ENCODE measurements around the gene NXF3.
"Not testable (repeated sequence)": the region's sequence is repeated elsewhere in the genome, so short reads cannot be mapped to it uniquely, and the experiment has no call there.

NXF3 gene, protein sequence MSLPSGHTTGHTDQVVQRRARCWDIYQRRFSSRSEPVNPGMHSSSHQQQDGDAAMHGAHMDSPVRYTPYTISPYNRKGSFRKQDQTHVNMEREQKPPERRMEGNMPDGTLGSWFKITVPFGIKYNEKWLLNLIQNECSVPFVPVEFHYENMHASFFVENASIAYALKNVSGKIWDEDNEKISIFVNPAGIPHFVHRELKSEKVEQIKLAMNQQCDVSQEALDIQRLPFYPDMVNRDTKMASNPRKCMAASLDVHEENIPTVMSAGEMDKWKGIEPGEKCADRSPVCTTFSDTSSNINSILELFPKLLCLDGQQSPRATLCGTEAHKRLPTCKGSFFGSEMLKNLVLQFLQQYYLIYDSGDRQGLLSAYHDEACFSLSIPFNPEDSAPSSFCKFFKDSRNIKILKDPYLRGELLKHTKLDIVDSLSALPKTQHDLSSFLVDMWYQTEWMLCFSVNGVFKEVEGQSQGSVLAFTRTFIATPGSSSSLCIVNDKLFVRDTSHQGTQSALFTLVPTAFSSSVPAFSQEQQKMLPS

DNA sequence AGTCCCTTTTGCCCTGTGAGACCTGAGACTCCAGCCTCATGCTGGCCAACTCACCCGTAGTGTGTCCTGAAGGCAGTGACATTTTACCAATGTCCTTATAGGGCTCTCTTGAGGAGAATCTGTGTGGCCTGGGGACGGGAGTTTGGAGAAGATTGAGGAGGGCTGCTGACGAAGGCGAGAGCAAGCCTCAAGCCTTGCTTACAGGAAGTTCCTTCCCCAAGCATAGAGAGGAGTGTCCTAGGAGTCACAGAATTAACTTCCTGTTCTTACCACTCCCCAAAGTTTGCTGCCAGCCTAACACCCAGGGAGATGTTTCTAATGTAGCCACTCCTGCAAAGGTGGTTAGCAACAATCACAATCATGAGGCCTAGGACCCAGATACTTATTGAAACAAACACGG, at the start of gene NXF3:
NXF3 (minus strand) TSS at position 202 of the 400 bp plus-strand sequence; CDS start at position 82, 120 bp downstream.
- peak; percentile 55 for DNase-seq

DNA sequence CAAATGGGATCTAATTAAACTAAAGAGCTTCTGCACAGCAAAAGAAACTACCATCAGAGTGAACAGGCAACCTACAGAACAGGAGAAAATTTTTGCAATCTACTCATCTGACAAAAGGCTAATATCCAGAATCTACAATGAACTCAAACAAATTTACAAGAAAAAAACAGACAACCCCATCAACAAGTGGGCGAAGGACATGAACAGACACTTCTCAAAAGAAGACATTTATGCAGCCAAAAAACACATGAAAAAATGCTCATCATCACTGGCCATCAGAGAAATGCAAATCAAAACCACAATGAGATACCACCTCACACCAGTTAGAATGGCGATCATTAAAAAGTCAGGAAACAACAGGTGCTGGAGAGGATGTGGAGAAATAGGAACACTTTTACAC, 43.6 kb upstream of the NXF3 start:
- DNase-seq = not testable (repeated sequence)

DNA sequence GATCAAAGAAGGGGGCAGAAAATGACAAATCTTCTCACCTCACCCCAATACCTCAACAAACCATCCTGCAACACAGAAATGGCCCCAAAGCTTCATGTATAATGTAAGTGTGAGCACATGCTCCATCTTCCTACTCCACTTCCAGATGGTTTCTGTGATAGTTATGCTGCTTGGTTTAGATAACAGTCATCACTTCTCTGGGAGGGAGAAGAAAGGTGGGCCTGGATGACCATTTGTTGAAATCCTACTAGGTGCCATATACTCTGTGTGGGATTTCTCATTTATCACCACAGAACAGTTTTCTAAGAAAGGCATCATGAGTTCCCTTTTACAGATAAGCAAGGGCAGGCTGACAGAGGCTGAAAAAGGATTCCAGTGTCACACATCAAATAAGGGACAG, 31.3 kb upstream of the NXF3 start:
- peak; percentile 41 for DNase-seq

DNA sequence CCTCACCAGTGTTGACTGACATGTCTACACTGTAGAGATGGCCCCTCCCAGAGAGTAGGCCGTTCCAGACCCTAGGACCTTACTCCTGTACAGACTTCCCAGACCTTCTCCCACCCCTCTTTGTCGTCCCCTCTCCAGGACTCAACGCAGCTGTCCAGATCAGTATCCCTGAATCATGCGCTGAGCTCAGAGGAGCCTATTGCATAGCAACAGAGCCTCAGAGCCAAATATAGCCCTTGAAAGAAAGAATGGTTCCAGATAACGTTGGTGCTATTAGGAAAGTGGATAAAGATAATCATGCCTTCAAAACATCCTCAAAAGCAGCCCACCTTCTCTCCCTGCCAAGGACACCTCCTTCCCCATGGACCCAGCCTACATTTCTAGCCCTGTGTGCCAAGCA, 27.8 kb upstream of the NXF3 start:
- DNase-seq = no peak

DNA sequence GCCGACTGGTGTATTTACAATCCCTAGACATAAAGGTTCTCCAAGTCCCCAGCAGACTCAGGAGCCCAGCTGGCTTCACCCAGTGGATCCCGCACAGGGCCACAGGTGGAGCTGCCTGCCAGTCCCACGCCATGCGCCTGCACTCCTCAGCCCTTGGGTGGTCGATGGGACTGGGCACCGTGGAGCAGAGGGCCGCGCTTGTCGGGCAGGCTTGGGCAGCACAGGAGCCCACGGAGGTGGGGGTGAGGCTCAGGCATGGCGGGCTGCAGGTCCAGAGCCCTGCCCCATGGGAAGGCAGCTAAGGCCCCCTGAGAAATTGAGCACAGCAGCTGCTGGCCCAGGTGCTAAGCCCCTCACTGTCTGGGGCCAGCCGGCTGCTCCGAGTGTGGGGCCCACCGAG, 24.0 kb upstream of the NXF3 start:
- not testable (repeated sequence) for DNase-seq

DNA sequence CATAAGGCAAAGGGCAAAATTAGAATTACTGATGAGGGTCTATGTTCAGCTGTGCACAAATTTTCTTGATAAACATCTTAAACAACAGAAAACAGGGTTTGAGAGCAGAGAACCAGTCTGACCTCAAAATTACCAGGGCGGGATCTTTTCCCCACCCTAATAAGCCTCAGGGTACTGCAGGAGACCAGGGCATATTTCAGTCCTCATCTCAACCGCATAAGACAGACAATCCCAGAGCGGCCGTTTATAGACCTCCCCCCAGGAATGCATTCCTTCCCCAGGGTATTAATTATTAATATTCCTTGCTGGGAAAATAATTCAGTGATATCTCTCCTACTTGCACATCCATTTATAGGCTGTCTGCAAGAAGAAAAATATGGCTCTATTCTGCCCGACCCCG, 16.6 kb upstream of the NXF3 start:
- not testable (repeated sequence) for DNase-seq

DNA sequence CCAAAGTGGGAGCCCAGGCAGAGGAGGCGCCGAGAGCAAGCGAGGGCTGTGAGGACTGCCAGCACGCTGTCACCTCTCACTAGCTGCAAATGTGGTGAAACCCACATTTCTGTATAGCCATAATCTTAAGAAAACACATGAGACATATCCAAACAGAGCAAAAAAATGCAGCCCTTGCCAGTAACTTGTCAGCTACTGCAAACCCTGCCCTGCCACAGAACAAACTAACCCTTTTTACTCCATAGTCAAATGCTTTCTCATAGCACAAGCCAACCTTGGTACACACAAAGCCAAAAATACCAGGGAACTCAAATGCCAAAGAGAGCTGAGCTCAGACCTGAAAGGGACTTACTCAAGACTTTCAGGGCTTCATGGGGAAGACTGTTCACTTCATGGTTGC, 14.9 kb upstream of the NXF3 start:
- no peak for DNase-seq

DNA sequence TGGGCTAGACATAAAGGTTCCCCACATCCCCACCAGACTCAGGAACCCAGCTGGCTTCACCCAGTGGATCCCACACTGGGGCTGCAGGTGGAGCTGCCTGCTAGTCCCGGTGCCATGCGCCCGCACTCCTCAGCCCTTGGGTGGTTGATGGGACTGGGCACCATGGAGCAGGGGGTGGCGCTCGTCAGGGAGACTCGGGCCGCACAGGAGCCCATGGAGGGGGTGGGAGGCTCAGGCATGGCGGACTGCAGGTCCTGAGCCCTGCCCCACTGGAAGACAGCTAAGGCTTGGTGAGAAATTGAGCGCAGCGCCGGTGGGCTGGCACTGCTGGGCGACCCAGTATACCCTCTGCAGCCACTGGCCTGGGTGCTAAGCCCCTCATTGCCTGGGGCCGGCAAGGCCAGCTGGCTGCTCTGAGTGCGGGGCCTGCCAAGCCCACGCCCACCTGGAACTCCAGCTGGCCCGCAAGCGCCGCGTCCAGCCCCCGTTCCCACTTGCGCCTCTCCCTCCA, 14.3 kb upstream of the NXF3 start:
- not testable (repeated sequence) for DNase-seq

DNA sequence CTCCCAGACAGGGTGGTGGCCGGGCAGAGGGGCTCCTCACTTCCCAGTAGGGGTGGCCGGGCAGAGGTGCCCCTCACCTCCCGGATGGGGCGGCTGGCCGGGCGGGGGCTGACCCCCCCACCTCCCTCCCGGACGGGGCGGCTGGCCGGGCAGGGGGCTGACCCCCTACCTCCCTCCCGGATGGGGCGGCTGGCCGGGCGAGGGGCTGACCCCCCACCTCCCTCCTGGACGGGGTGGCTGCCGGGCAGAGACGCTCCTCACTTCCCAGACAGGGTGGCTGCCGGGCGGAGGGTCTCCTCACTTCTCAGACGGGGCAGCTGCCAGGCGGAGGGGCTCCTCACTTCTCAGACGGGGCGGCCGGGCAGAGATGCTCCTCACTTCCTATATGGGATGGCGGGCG, 11.4 kb upstream of the NXF3 start:
- DNase-seq = not testable (repeated sequence)

DNA sequence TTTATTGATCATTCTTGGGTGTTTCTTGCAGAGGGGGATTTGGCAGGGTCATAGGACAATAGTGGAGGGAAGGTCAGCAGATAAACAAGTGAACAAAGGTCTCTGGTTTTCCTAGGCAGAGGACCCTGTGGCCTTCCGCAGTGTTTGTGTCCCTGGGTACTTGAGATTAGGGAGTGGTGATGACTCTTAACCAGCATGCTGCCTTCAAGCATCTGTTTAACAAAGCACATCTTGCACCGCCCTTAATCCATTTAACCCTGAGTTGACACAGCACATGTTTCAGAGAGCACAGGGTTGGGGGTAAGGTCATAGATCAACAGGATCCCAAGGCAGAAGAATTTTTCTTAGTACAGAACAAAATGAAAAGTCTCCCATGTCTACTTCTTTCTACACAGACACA, 10.9 kb upstream of the NXF3 start:
- not testable (repeated sequence) for DNase-seq

DNA sequence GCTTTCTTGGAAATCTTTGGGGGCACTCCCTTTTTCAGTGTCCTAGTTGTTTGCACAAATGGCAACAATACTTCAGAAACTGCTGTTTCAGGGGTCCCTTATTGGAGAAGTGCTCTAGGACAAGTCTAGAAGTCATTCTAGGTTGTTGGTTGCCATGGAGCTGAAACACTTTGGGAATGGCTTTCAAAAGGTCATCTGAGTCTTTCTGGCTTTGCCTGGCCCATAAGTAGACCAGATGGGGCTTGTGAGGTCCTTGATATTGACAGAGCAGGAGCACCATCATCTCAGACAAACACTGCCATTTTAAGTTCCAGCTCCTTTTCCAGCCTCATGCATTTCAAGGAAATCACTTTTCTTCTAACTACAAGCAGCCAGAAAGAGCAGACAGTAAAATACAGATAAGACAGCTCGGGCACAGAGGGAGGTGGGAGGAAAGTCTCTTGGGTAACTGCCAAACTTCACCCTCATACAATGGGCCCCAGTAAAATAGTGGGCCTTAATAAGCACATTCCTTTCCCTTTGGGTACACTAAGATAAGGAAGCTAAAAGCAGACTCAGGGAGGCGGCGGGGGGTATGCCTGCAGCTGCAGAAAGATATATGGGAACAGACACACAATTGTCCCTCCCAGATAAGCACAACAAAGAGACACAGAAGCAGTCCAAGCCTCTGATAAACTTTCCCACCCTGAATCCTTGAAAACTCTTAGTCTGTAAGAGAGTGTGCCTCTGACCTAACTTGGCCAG, 8.5 kb upstream of the NXF3 start:
- DNase-seq = peak; percentile 92

DNA sequence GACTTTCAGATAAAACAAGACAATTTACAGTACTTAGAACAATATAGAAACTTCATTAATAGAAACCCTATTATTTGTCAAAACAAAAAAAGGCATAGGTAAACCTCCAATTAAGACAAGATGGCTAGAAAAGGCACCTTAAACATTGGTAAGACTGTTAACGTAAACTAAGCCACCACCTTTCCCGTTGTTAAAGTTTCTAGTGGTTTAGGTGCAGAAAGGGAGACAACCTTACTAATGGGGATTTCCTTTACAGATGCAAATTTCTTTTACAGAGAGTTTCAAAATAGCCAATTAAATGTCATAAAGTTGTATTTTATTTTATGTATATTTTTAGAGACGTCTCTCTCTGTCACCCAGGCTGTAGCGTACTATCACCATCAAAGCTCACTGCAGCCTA, 7.5 kb upstream of the NXF3 start:
- no peak for DNase-seq

DNA sequence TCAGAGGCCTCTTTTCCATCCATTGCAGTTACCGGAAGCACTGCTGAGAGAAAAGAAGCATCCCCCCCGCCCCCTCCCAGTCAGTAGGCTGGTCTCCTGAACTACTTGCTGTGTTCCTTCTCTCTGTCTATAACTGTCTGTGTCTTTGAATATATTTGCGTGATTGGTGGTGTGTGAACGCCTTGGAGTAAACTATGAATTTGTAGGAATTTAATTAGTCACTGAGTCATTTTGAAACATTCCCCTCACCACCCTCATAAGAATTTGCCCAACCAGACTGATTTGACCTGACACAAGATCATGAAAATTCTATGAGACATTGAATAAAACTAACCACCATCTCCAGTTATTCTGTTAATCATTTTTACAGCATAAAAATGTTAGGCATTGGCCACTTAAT, 6.7 kb upstream of the NXF3 start:
- DNase-seq = no peak

DNA sequence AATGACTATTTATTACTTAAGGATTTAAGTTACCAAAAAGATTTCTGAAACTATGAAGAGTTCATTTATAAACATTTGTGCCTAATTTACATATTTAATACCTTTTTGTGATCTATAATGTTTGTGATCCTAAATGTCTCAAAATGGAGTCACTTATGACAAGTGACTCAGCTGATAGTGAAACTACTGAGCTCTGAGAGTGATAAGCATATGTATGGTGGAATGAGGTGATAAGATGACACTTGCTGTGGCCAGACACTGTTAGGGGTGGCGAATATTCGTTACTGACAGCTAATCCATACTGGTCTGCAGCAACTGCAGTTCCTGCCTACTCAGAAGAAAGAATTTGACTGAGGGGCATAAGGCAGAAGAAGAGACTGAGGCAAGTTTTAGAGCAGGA, 5.5 kb upstream of the NXF3 start:
- DNase-seq = peak; percentile 75

DNA sequence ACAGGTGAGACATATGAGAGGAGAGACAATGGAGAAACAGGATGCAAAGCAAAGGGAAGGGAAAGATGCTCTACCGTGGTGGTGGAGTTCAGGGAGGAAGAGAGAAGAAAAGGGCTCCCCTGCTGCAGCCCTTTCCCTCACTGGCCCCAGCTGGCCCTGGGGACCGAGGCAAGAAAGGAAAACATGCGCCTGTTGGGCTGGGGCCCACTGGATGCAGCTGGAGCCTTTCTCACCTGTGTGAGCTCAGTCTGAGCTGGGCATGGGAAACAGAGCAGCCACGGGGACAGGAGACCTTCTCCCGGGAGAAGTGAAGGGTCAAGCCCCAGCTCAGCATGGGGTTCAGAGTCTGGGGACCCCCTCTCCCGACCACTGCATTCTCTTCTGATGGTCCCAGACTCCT, 11.9 kb downstream of the NXF3 start:
- DNase-seq = no peak

DNA sequence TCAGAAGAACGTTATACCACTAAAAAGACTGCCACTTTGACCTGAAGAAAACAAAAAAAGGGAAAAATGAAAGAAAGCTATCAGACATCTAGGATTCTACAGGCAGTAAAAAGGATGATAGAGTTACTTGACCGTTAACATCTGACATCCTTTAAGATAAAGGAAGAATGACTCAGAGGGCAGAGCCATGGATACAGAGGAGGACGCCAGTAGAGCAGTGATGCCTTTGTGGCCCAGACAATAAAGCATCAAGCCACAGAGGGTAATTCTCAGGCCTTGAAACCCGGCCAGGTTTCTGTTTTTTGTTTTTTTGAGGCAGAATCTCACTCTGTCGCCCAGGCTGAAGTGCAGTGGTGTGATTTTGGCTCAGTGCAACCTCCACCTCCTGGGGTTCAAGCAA, 19.5 kb downstream of the NXF3 start:
- DNase-seq = no peak

DNA sequence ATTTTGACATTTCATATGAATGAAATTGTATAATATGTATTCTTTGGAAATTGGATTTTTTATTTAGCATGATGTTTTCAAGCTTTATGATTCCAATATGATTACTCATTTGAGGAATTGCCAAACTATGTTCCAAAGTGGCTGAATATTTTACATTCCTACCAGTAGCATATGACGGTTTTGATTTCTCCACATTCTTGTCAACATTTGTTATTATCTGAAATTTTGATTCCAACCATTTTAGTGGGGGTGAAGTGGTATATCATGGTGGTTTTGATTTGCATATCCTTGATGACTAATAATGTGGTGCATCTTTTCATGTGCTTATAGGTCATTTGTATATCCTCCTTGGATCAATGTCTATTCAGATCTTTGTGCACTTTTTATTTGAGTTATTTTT, 26.3 kb downstream of the NXF3 start:
- DNase-seq = no peak

DNA sequence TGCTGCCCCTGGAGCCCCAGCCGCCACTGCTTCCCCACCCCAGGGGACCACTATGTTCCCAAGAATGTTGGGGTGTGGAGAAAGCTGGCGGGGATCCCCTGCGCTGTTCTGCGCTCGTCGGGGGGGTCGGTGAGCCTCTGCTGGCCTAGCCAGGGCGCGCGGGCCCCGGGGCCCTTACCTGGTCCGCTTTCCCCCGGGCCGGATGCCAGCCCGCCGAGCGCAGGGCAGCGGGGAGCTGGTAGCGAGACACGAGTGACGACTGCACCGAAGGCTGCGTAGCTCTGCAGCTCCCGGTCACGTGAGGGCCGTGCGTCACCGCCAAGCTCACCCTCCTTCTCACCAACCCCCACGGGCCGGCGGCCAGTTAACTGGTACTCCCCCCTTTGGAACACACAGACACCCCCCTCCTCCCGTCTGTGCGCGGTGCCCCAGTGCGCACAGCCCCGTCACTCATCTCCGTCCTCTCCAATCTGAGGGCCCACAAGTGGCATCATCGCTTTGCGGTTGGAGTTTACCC, 29.0 kb downstream of the NXF3 start, which contains the start of gene BEX1:
BEX1 (minus strand) TSS at position 254 of the 517 bp plus-strand sequence. CDS start 897 bp downstream, outside the sequence.
- peak; percentile 50 for DNase-seq

DNA sequence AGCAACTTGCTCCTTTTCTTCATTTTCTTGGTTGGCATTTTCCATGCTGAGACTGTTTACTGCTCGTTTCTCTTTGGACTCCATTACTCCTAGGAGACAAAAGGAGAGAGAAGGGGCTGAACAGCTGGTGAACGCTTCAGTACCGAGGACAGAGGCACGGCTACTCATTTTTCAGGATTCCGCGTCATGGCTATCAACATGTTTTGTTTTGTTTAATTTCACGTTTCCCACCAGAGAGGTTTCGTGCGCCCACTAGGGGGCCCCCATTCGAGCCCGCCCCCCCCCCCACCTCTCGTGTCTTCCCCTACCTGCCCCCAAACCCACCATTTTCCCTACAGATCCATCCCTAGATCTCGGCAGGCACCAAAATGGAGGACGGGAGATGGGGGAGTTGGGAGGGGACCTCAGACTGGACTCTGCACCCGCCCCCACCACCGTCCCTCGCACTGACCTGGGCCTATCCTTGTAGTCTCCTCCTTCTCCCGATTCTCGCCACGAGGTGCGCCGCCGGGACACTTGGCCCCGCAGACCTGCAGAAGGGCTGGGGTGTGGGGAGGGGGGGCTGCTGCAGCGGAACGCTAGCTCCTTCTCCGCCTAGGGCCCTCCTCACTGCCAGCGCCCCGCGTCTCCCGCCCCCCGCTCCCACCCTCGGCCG, 29.6 kb downstream of the NXF3 start:
- peak; percentile 65 for DNase-seq

DNA sequence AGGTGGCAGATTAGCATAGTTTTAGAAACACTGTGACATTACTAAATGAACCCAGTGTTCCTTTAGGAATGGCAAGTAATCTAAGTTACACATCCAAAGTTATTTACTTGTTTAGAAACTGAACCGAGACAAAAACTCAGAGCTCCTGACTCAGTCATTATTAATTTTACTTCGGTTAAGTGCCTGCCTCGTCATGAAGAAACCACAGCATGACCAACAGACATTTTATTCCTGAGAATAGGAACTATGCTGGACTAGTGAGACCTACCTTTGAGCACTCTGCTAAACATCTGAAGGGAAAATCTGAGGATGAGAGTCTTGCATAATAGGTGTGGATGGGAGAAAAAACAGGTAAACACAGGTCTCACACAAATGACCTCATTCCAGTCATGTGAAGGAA, 31.5 kb downstream of the NXF3 start:
- no peak for DNase-seq

DNA sequence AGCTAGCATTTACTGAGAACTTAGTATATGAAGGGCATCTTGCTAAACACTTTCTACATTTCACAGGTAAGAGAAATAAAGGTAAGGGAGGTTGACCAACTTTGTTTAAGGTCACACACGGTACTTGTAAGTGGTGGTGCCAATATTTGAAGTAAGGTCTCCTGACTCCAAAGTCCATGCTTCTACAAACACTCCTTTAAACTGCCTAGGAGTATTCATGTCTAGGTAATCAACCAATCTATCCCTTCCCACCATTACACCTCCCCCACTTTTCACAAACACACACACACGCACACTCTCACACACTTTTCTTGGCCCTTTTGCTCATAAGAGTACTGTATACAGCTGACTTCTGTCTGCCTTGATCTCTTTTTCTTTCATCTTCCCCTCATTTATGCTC, 36.0 kb downstream of the NXF3 start:
- DNase-seq = no peak

DNA sequence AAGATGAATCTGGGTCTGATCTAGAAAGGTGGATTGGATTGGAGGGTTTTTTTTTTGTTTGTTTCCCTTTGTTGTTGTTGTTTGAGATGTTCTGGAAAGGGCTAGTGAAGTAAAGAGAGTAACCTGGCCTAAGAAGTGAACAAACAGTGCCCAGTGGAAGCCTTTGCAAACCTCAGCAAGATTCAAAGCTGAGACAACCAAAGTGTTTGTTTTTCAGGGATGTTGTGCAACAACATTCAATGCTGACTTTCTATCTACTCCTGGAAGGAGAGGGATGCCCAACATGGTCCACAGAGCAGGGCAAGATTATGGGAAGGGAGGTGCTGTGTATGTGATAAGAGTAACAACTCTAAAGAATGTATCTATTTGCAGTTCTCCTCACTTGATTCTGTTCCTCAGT, 40.3 kb downstream of the NXF3 start:
- no peak for DNase-seq

DNA sequence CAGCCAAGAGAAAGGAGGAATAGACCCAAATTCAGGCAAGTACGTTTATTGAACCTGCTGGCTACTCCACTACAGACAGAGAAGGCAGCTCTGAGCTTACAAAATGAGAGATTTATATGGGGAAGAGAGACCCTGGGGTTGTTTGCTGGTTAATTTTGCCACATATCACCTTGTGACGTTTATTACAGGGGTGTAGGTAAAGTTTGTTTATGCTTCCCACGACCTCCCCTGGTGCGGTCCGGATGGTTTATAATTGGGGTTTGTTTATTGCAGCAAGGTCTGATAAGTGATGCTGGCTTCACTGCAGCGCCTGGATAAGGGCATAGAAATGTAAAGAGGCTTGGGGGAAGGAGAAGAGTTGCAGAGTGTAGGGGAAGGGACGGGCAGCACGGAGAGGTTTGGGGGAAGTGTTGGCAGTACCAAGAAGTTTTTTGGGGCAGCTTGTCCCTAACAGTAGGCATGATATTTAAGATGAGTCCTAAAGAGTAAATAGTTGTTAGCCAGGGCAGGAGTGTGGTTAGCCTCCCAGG, 41.6 kb downstream of the NXF3 start:
- no peak for DNase-seq
